BLaER1 treated with 17β-estradiol and CSF1 and Interleukin-3, amounts not matched to agents 10 nM and 100 nM (cell line): ENCODE results near the gene EIF4G3.

Source experiments
- H3K27ac ChIP-seq, 11 experiments: shearing (Covaris generic); formaldehyde crosslinking; 2 replicates each; pipeline ENCODE4 v1.8.1; 2022
- H3K27me3 ChIP-seq, 11 experiments: shearing (Covaris generic); formaldehyde crosslinking; 2 replicates each; pipeline ENCODE4 v1.8.1; 2022
- H3K36me3 ChIP-seq, 11 experiments: shearing (Covaris generic); formaldehyde crosslinking; 2 replicates each; pipeline ENCODE4 v1.8.1; 2022
- H3K4me1 ChIP-seq, 10 experiments: shearing (Covaris generic); formaldehyde crosslinking; 2 replicates each; pipeline ENCODE4 v1.8.1; 2022
- H3K4me2 ChIP-seq, 11 experiments: shearing (Covaris generic); formaldehyde crosslinking; 2 replicates each; pipeline ENCODE4 v1.8.1; 2022
- H3K4me3 ChIP-seq, 10 experiments: shearing (Covaris generic); formaldehyde crosslinking; 2 replicates each; pipeline ENCODE4 v1.8.1; 2022
- H3K9ac ChIP-seq, 11 experiments: shearing (Covaris generic); formaldehyde crosslinking; 2 replicates each; pipeline ENCODE4 v1.8.1; 2022
- H3K9me3 ChIP-seq, 11 experiments: shearing (Covaris generic); formaldehyde crosslinking; replicated peaks in 1 of 11; 2 replicates each; pipeline ENCODE4 v1.8.1; 2022
- H4K20me1 ChIP-seq, 11 experiments: shearing (Covaris generic); formaldehyde crosslinking; 2 replicates each; pipeline ENCODE4 v1.8.1; 2022
- Cebpa-rat ChIP-seq, 11 experiments: shearing (Covaris generic); IDR thresholded peaks; 2 replicates each; pipeline ENCODE4 v1.8.1; 2022

Gene EIF4G3

DNA sequence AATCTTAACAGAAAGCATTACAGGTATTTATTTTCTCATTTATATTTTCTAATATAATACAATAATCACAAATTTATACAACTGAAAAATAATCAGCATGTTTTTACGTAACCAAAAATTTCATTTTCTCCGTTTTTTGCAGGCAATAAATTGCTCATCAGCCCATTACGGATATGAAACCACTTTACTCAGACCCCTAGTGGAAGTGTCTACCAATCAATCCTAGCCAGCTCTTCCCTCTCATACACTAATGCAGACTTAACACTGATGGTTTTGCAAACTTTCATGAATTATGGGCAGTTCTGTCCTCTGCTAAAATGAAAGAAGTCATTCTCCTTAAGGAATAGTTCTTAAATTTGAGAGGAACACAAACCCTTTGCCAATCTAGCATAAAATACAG lies 124.7 kb downstream of the EIF4G3 start:
- H3K36me3 ChIP-seq: peaks cover 13 to 43% (median 29%) of the 10 kb centered on the region in 11 experiments; a peak in 21 of 22 replicates
- H3K9ac ChIP-seq: no peak overlapping the region
- H3K9me3 ChIP-seq: peaks cover 0 to 11% (median 4%) of the 10 kb centered on the region in 11 experiments; a peak in 7 of 22 replicates
- peaks cover 18 to 34% (median 27%) of the 10 kb centered on the region in 10 experiments for H3K4me1 ChIP-seq
- H3K27ac ChIP-seq: no peak overlapping the region
- TF ChIP-seq Cebpa-rat (IDR thresholded peaks at IDR 0.05): no peak
- no peak overlapping the region for H3K4me3 ChIP-seq
- H3K4me2 ChIP-seq: peak overlapping the region in 1 of 11 experiments; percentile 26; a peak in 1 of 22 replicates
- H3K27me3 ChIP-seq: no peaks in the 10 kb centered on the region
- H4K20me1 ChIP-seq: peaks cover 0 to 23% (median 12%) of the 10 kb centered on the region in 11 experiments; a peak in 12 of 22 replicates

DNA sequence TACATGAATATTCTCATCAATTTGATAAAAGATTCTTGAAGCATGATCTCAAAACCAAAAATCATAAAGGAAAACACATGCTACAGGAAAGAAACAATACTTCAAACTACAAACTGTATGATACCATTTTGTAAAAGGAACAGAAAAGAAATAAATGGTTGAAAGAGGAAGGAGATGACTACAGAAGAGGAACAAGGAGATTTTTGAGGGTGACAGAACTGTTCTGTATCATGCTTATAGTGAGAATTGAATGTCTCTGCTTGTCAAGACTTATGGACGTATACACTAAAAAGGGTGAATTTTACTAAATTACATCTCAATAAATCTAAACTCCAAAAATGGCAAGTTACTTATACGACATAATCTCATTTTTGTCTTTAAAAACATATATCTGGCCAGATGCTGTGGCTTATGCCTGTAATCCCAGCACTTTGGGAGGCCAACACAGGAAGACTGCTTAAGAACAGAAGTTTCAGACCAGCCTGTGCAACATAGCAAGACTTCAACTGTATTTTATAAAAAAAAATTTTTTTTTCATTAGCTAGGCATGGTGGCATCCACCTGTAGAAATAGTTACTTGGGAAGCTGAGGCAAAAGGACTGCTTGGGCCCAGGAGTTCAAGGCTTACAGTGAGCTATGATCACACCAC lies 125.4 kb downstream of the EIF4G3 start:
- H3K36me3 ChIP-seq: peaks cover 13 to 50% (median 33%) of the 10 kb centered on the region in 11 experiments; a peak in 21 of 22 replicates
- H3K27ac ChIP-seq: peak overlapping the region in 1 of 11 experiments; percentile 17; a peak in 1 of 22 replicates
- TF ChIP-seq Cebpa-rat (IDR thresholded peaks at IDR 0.05): no peak
- peaks cover 0 to 30% (median 14%) of the 10 kb centered on the region in 11 experiments; a peak in 12 of 22 replicates for H4K20me1 ChIP-seq
- no peaks in the 10 kb centered on the region for H3K27me3 ChIP-seq
- peaks cover 20 to 34% (median 32%) of the 10 kb centered on the region in 10 experiments for H3K4me1 ChIP-seq
- no peak overlapping the region for H3K4me3 ChIP-seq
- peaks cover 0 to 11% (median 4%) of the 10 kb centered on the region in 11 experiments; a peak in 7 of 22 replicates for H3K9me3 ChIP-seq
- H3K9ac ChIP-seq: no peak overlapping the region
- peak overlapping the region in 5 of 11 experiments; percentile 28 to 76 (median 61); a peak in 11 of 22 replicates for H3K4me2 ChIP-seq

DNA sequence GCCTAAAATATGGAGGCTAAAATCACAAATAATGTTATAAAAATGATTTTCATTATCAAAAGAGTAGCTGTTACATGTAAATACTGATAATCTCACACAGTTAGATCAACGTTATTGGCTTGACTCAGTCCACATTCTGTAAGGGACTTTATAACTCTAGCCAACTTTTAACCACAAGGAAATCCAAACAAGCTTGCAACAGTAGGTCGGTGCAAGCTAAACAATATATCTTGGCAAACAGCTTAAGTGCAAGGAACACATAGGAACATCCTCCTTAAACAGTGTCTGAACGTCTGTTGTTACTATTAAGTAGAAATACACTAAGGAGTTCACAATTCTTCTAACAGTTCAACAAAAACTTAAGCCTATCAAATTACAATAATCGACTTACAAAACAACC lies 126.7 kb downstream of the EIF4G3 start:
- no peak overlapping the region for H3K9ac ChIP-seq
- H3K36me3 ChIP-seq: peaks cover 17 to 60% (median 43%) of the 10 kb centered on the region in 11 experiments; a peak in 21 of 22 replicates
- H3K4me1 ChIP-seq: peaks cover 22 to 40% (median 33%) of the 10 kb centered on the region in 10 experiments
- no peak overlapping the region for H3K27ac ChIP-seq
- no peaks in the 10 kb centered on the region for H3K27me3 ChIP-seq
- H3K4me2 ChIP-seq: no peak overlapping the region
- H3K4me3 ChIP-seq: no peak overlapping the region
- H3K9me3 ChIP-seq: peaks cover 0 to 11% (median 4%) of the 10 kb centered on the region in 11 experiments; a peak in 7 of 22 replicates
- peaks cover 0 to 43% (median 14%) of the 10 kb centered on the region in 11 experiments; a peak in 13 of 22 replicates for H4K20me1 ChIP-seq
- no peak for TF ChIP-seq Cebpa-rat (IDR thresholded peaks at IDR 0.05)

DNA sequence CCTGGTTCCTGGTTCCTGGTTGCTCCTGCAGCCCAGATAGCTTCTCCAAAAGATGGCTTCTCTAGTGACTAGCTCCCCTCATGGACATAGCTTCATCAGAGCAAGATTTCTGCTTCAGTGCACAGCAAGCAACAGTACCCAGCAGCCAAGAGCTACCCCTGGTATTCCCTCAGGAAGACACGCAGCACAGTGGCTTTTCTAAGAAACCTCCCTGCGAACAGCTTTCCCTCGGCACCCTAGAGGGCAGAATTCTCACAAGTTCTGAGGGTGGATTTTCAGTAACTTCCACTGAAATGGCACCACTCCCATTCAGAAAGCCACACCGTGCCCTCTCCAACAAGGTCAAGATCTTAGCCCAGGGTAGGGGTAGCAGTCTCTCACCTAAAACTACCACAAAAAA lies 128.2 kb downstream of the EIF4G3 start:
- peaks cover 0 to 58% (median 26%) of the 10 kb centered on the region in 11 experiments; a peak in 14 of 22 replicates for H4K20me1 ChIP-seq
- no peak overlapping the region for H3K4me3 ChIP-seq
- no peak for TF ChIP-seq Cebpa-rat (IDR thresholded peaks at IDR 0.05)

DNA sequence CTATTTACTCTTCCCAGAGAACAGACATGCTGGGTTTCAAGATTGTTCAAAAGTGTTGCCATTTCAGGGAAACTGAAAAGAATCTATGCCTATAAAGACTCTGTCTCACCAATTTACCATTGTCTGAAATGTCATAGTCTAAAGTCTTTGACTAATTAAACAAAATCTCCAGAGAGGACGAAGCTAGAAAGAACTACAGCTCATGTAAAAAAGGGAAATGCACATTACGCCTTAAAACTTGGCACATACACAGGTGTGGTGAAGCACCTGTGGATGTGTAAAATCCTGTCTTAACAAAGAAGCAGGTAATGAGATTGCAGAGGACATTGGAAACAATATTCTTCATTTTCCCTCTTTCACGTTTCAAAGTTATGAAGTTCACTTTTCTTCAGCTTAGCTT lies 130.6 kb downstream of the EIF4G3 start:
- peaks cover 0 to 73% (median 34%) of the 10 kb centered on the region in 11 experiments; a peak in 13 of 22 replicates for H4K20me1 ChIP-seq
- H3K9ac ChIP-seq: no peak overlapping the region
- H3K4me2 ChIP-seq: peak overlapping the region in 2 of 11 experiments; percentile 6 to 11; a peak in 1 of 22 replicates
- H3K27ac ChIP-seq: no peak overlapping the region
- H3K36me3 ChIP-seq: peaks cover 26 to 94% (median 67%) of the 10 kb centered on the region in 11 experiments; a peak in 21 of 22 replicates
- no peak for TF ChIP-seq Cebpa-rat (IDR thresholded peaks at IDR 0.05)
- H3K4me3 ChIP-seq: no peak overlapping the region
- no peaks in the 10 kb centered on the region for H3K27me3 ChIP-seq
- H3K9me3 ChIP-seq: peaks cover 0 to 11% (median 0%) of the 10 kb centered on the region in 11 experiments; a peak in 1 of 22 replicates
- peaks cover 18 to 35% (median 33%) of the 10 kb centered on the region in 10 experiments for H3K4me1 ChIP-seq

More for the DNA sequence above, 128.2 kb downstream of the EIF4G3 start:
- Histone ChIP-seq H3K4me1 (peaks cover 22 to 40% (median 34%) of the 10 kb centered on the region in 10 experiments), H3K9ac (peak overlapping the region in 2 of 11 experiments; percentile 3 to 29; a peak in 1 of 22 replicates), H3K27me3 (no peaks in the 10 kb centered on the region), H3K36me3 (peaks cover 22 to 72% (median 49%) of the 10 kb centered on the region in 11 experiments; a peak in 21 of 22 replicates), H3K9me3 (peaks cover 0 to 11% (median 0%) of the 10 kb centered on the region in 11 experiments; a peak in 4 of 22 replicates), H3K27ac (peak overlapping the region in 2 of 11 experiments; percentile 14; a peak in 2 of 22 replicates), H3K4me2 (peak overlapping the region; percentile 8 to 67 (median 54); a peak in 21 of 22 replicates)

DNA sequence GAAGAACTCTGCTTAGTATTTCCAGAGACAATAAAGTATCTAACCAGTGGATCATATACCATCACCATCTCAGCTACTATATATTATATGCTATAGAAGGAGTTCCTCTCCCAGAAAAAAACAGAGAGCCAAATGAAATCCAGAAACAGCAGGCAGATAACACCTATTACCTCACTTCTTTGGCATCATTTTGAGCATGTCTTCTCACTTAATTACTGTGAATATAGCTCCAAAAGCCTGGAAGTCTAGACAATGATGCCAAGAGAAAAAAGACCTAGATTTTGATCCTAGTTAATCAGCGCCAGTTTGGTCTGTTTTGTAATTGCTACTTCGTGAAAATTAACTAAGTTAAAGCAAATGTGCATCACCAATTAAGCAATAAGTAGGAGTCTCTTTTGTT lies 131.3 kb downstream of the EIF4G3 start:
- H4K20me1 ChIP-seq: peaks cover 0 to 80% (median 34%) of the 10 kb centered on the region in 11 experiments; a peak in 13 of 22 replicates

DNA sequence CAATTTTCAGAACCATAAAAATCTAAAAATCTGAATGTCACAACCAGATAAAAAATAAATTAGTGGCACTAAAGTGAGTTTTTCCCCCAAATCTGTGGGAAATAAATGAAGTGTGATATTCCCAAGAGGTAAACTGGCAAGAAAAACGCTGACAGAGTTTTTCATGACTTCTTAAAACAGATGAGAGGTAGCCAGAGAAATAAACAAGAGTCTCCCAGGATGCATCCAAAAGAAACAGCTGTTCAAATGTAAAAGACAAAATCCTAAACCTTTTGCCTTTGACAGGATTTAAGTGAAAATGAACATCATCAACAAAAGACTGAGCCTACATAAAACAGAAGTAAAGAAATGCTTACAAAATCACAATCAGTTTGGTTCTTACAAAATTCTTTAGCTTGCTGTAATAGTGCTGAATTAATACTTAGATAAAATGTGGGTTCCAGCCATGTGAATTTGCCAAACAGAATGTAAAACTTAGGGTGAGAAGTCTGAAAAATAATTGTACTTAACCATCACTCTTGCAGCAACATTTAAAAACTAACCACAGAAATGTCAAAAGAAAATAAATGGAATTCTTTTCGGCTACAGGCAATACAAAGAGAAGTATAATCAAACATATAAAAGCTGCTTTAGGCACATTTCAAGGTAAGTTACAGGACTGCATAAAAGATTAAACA lies 133.6 kb downstream of the EIF4G3 start:
- Histone ChIP-seq H3K27ac (no peak overlapping the region), H3K4me3 (no peak overlapping the region), H3K27me3 (no peaks in the 10 kb centered on the region), H3K9me3 (peaks cover 0 to 15% (median 10%) of the 10 kb centered on the region in 11 experiments; a peak in 16 of 22 replicates), H3K9ac (peak overlapping the region in 1 of 11 experiments; percentile 36; a peak in 1 of 22 replicates), H4K20me1 (peaks cover 0 to 84% (median 32%) of the 10 kb centered on the region in 11 experiments; a peak in 13 of 22 replicates), H3K4me2 (peak overlapping the region in 2 of 11 experiments; percentile 15 to 23; a peak in 4 of 22 replicates), H3K36me3 (peaks cover 31 to 97% (median 82%) of the 10 kb centered on the region in 11 experiments), H3K4me1 (peaks cover 4 to 23% (median 18%) of the 10 kb centered on the region in 10 experiments)
- no peak for TF ChIP-seq Cebpa-rat (IDR thresholded peaks at IDR 0.05)

More for the DNA sequence above, 131.3 kb downstream of the EIF4G3 start:
- peaks cover 15 to 35% (median 28%) of the 10 kb centered on the region in 10 experiments for H3K4me1 ChIP-seq
- TF ChIP-seq Cebpa-rat (IDR thresholded peaks at IDR 0.05): no peak
- H3K4me3 ChIP-seq: no peak overlapping the region
- no peak overlapping the region for H3K4me2 ChIP-seq
- H3K9me3 ChIP-seq: peaks cover 0 to 11% (median 0%) of the 10 kb centered on the region in 11 experiments; a peak in 2 of 22 replicates
- H3K27me3 ChIP-seq: no peaks in the 10 kb centered on the region
- no peak overlapping the region for H3K27ac ChIP-seq
- H3K9ac ChIP-seq: no peak overlapping the region
- H3K36me3 ChIP-seq: peaks cover 26 to 97% (median 68%) of the 10 kb centered on the region in 11 experiments

DNA sequence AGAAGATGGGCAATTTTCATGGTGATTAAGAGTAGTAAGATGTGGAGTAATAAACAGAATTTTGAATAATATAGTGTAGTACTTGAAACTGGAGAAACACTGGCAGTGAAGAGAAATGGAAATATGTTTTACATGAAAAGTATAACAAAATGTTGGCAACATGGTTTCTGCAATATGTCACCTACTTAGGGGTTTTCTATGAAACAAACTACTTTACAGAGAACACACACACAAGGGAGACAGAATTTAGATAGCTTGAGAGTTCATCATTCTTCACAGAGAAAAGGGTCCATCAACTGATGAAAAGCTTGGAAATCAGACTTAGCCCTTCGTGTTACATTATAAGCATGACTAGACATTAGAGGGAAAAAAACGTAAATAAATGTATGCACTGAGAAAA lies 135.2 kb downstream of the EIF4G3 start:
- no peak overlapping the region for H3K4me2 ChIP-seq
- H4K20me1 ChIP-seq: peaks cover 0 to 79% (median 20%) of the 10 kb centered on the region in 11 experiments; a peak in 13 of 22 replicates
- H3K36me3 ChIP-seq: peaks cover 46 to 99% (median 86%) of the 10 kb centered on the region in 11 experiments
- no peak overlapping the region for H3K27ac ChIP-seq
- H3K4me3 ChIP-seq: no peak overlapping the region
- H3K27me3 ChIP-seq: no peaks in the 10 kb centered on the region
- peaks cover 0 to 14% (median 9%) of the 10 kb centered on the region in 10 experiments; a peak in 13 of 20 replicates for H3K4me1 ChIP-seq
- H3K9ac ChIP-seq: no peak overlapping the region
- peaks cover 2 to 30% (median 25%) of the 10 kb centered on the region in 11 experiments for H3K9me3 ChIP-seq
- TF ChIP-seq Cebpa-rat (IDR thresholded peaks at IDR 0.05): no peak
